ENCODE results near the gene MSI2. TPM values are rescaled to one million over a fixed set of nuclear protein-coding genes. Genes with fewer than 3 reads are reported as not detected.
A peak's percentile ranks its signal among the peaks of the same experiment; 100 is the strongest.

MSI2 gene
- total and polyA plus RNA-seq, 7 donors = 37.6 to 133 (median 87.1) TPM

- no peak overlapping the region for H3K27ac ChIP-seq
- 89 to 92% (median 89%) methylated on average over 10 of the region's 10 CpGs for WGBS, 3 donors
- peaks cover 8% of the 10 kb centered on the region for H3K4me1 ChIP-seq
- ATAC-seq (no peak), DNase-seq (no peak)
- no peaks in the 10 kb centered on the region for H3K36me3 ChIP-seq (ENCODE audit: insufficient read depth in 1 of 2, low read depth in 1 of 2)
- no peaks in the 10 kb centered on the region for H3K27me3 ChIP-seq (ENCODE audit: insufficient read depth in 3 of 3, low read length in 2 of 3)
- H3K4me3 ChIP-seq = no peak overlapping the region
- TF ChIP-seq CTCF (IDR thresholded peaks at IDR 0.05) = no peak
- intact Hi-C loops (cut with DNase I) = no loop called here
- no peaks in the 10 kb centered on the region for H3K9me3 ChIP-seq
Measured at GRCh38 chr17:57433452-57433851, 177.1 kb downstream of the MSI2 start.

GRCh38 chr17:57434361-57434760 lies 178.0 kb downstream of the MSI2 start:
- no peak overlapping the region for H3K4me3 ChIP-seq
- no peak for TF ChIP-seq CTCF (IDR thresholded peaks at IDR 0.05)
- H3K4me1 ChIP-seq = peaks cover 8% of the 10 kb centered on the region
- H3K27ac ChIP-seq = no peak overlapping the region
- no peaks in the 10 kb centered on the region for H3K27me3 ChIP-seq (ENCODE audit: insufficient read depth in 3 of 3, low read length in 2 of 3)
- DNase-seq (no peak), ATAC-seq (no peak)
- 88 to 100% (median 98%) methylated on average over 1 of the region's 1 CpG for WGBS, 3 donors
- intact Hi-C loops (cut with DNase I) = no loop called here
- H3K36me3 ChIP-seq (ENCODE audit: insufficient read depth in 1 of 2, low read depth in 1 of 2) = no peaks in the 10 kb centered on the region
- H3K9me3 ChIP-seq = no peaks in the 10 kb centered on the region

- intact Hi-C loops (cut with DNase I) = no loop called here
- peaks cover 23% of the 10 kb centered on the region for H3K4me1 ChIP-seq
- ATAC-seq = no peak
- DNase-seq = no peak
- H3K9me3 ChIP-seq = no peaks in the 10 kb centered on the region
- H3K36me3 ChIP-seq (ENCODE audit: insufficient read depth in 1 of 2, low read depth in 1 of 2) = no peaks in the 10 kb centered on the region
- no peak for TF ChIP-seq CTCF (IDR thresholded peaks at IDR 0.05)
- H3K27ac ChIP-seq = no peak overlapping the region
- WGBS, 3 donors = 89 to 96% (median 92%) methylated on average over 4 of the region's 4 CpGs
- H3K4me3 ChIP-seq = no peak overlapping the region
- H3K27me3 ChIP-seq (ENCODE audit: insufficient read depth in 3 of 3, low read length in 2 of 3) = no peaks in the 10 kb centered on the region
Measured at GRCh38 chr17:57436565-57436964, 180.2 kb downstream of the MSI2 start.

GRCh38 chr17:57438066-57438731 lies 181.9 kb downstream of the MSI2 start:
- intact Hi-C loops (cut with DNase I) = no loop called here
- WGBS, 3 donors = 69 to 84% (median 71%) methylated on average over 9 of the region's 9 CpGs
- TF ChIP-seq CTCF (IDR thresholded peaks at IDR 0.05) = no peak
- no peak overlapping the region for H3K4me3 ChIP-seq
- no peak overlapping the region for H3K27ac ChIP-seq
- no peaks in the 10 kb centered on the region for H3K9me3 ChIP-seq
- DNase-seq (no peak), ATAC-seq (no peak)
- no peaks in the 10 kb centered on the region for H3K36me3 ChIP-seq (ENCODE audit: insufficient read depth in 1 of 2, low read depth in 1 of 2)
- H3K4me1 ChIP-seq = peaks cover 38% of the 10 kb centered on the region
- no peaks in the 10 kb centered on the region for H3K27me3 ChIP-seq (ENCODE audit: insufficient read depth in 3 of 3, low read length in 2 of 3)

- Histone ChIP-seq H3K4me1 (peaks cover 51% of the 10 kb centered on the region), H3K36me3 (ENCODE audit: insufficient read depth in 1 of 2, low read depth in 1 of 2) (no peaks in the 10 kb centered on the region), H3K27me3 (ENCODE audit: insufficient read depth in 3 of 3, low read length in 2 of 3) (no peaks in the 10 kb centered on the region), H3K9me3 (no peaks in the 10 kb centered on the region), H3K27ac (peak overlapping the region; percentile 65), H3K4me3 (no peak overlapping the region)
- ATAC-seq (no peak), DNase-seq (no peak)
- 94 to 98% (median 96%) methylated on average over 5 of the region's 5 CpGs for WGBS, 3 donors
- intact Hi-C loops (cut with DNase I) = no loop called here
- no peak for TF ChIP-seq CTCF (IDR thresholded peaks at IDR 0.05)
Measured at GRCh38 chr17:57439651-57440050, 183.3 kb downstream of the MSI2 start.

Data from psoas muscle (tissue), 8 donors.